ENCODE results near the gene TFB1M.

Gene TFB1M

GRCh38 chr6:155262655-155263054 lies 51.6 kb downstream of the TFB1M start:
- DNase-seq, result no peak

DNA sequence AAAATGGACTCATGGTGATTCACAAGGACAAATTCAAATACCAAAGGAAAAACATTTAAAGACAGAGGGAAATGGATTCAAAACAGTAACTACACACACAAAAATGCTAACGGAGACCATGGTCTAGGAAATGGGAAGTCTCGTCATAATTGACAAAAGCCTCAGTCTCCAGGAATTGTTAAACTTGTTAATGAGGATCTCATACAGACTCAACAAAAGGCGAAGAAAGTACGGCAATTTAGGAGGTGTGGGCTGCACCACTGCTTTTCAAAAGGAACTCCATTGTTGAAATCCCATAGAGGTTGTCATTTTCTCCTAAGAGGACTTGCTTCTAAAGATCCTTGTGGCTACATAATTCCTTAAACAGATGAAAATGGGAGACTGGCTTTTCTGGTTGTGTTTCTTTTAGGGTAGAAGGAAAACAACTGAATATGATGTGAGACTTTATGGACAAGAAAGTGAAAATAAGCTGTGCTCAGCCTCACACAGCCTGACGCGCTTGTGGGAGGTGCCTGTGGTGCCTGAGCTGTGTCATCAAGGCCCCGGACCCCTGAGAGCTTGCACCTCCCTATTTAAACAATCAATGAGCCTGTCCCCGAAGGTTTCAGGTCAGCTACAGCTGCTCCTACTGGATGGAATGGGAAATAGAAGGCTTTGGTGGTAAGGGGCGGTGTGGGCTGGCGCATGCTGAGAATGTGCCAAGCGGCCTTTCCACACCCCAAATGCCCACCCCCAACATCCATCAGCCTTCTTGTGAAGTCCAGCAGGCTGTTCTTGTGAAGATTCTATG lies 53.0 kb downstream of the TFB1M start:
- DNase-seq, result no peak

- DNase-seq, result no peak
Measured at GRCh38 chr6:155260686-155261085, 53.6 kb downstream of the TFB1M start.

- no peak for DNase-seq
Measured at GRCh38 chr6:155259897-155260296, 54.4 kb downstream of the TFB1M start.

GRCh38 chr6:155259204-155259603 lies 55.1 kb downstream of the TFB1M start:
- DNase-seq, result no peak

GRCh38 chr6:155257796-155258195 lies 56.5 kb downstream of the TFB1M start:
- no peak for DNase-seq

- no peak for DNase-seq
Measured at GRCh38 chr6:155256122-155256795, 58.0 kb downstream of the TFB1M start.

DNA sequence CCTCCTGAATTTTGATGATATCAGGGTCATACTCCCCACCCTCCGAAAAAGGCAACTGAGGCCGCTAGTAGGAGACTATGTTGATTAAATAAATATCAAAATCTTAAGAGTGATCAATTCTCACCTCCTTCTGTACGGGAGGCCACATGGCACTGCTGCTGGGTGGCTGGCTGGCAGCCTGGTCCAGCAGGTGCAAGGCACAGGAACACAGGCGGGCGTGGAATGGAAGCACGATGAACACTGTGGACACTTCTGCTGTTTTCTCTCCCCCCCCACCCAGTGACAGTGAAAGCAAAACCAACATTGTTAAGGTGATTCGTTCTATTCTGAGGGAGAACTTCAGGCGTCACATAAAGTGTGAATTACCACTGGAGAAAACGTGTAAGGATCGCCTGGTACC lies 60.1 kb downstream of the TFB1M start:
- DNase-seq, result no peak

DNA sequence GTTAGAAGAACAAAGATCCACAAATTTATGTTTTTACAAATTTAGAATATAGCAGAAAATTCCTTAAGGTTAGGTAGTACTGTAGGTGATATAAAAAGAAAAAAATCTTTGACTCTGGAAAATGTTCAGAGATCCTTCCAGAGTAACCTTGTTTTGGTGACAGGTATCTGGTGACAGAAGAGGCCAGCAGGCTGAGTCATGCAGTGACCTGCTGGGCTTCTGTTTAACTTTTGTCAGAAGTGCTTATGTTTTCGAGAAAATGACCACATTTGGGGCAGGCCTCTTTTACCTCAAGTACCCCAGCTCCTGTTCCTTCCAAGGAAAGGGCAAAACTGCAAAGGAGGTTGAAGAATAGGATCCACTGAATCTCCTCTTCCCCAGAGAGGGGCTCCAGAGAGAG lies 60.9 kb downstream of the TFB1M start:
- DNase-seq, result no peak

- no peak for DNase-seq
Measured at GRCh38 chr6:155252581-155252980, 61.7 kb downstream of the TFB1M start.

DNA sequence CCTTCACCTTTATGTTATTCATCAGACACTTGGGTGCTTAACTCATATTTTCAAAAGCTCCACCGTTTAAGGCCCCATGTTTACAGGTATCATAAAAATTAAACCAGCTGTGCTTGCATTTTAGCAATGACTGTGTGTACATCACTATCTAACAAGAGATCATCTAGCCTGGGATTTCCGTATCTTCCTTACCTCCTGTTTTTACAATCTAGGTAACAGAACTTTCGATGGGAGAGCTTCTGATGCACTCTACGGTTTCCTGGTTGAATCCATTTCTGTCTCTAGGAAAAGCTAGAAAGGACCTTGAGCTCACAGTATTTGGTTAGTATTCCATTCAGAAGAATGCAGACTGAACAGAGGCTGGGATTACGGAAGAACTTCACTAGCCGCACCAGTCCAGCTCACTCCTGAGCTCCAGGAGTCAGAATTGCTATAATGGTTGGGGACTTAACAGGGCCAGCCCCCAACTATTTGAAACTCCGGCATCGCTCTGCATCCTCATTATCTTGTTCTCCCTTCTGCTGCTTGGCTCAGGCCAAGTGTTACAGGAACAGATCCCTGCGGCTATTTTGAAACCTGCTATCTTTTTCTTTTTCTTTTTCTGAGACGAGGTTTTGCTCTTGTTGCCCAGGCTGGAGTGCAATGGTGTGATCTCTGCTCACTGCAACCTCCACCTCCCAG lies 63.4 kb downstream of the TFB1M start:
- no peak for DNase-seq

DNA sequence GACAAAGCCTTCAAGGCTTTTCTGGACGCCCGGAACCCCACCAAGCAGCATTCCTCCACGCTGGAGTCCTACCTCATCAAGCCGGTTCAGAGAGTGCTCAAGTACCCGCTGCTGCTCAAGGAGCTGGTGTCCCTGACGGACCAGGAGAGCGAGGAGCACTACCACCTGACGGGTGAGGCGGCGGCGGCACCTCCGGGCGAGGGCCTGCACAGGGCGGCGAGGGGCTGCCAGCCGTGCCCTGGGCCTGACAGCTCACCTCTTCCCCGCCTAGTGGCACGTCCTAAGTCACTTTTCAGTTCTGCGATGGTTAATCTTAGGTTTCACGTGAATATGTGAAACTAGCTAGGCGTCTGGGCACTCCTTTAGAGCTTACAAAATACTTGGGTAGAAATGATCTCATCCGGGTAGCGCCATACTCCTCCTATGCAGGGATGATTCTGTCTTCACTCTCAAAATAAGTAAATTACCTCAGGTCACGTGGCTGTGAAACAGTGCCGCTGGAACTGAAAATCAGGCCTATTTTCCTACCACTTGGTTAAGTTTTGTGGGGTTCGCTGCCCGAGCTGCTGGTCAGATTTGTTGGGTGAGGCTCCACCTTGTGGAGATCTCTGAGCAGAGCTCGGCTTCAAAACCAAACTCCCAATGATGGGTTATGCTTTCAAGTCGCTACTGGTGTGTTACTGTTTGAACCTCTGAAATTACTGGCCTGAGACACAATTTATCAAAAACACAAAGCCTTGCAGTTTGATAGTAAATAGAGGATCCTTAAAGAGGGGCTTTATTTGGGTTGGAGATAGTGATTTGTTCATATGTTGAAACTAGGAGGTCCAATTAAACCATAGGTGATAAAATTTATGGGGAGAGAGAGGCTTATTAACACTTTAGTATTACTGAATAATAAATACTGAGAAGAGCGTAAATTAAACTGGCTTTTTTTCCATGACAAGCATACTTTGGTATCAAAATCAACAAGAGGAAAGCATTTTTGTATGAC lies 66.0 kb downstream of the TFB1M start:
- no peak for DNase-seq

DNA sequence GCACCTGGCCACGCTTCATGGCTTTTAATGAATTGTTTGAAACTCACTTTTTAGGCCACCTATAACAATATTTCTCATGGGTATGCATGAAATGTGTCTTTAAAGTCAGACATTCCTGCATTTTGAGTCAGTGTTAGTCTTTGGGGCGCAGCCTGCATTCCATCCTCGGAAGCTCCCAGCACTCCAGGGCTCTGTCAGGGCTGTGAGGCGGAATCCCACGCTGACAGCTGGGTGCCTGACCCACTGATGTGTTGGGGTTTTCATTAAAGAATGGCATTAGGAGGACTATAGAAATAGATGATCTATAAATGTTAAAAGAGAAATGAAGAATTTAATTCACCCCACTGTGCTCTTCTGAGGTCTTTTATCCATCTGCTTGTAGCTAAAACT lies 66.7 kb downstream of the TFB1M start:
- DNase-seq, result no peak

GRCh38 chr6:155246825-155247224 lies 67.5 kb downstream of the TFB1M start:
- no peak for DNase-seq

DNA sequence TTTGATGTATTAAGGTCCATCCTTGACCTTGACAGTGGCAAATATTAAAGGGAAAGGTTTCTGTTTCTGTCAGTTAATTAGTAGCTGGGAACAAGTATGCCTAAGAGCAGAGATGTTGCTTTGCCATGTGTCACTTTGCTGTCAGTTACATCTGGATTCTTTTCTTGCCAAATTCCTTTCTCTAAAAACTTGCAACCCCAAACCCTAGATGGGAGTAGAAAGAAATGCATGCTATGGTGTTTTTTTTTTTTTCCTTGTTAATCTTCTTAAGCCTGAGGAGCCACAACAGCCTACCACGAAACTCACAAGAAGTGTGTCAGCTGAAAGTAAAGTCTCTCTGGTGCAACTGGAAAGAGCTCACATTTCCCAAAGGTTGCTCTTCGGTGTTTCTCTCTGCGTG lies 68.5 kb downstream of the TFB1M start:
- no peak for DNase-seq

DNA sequence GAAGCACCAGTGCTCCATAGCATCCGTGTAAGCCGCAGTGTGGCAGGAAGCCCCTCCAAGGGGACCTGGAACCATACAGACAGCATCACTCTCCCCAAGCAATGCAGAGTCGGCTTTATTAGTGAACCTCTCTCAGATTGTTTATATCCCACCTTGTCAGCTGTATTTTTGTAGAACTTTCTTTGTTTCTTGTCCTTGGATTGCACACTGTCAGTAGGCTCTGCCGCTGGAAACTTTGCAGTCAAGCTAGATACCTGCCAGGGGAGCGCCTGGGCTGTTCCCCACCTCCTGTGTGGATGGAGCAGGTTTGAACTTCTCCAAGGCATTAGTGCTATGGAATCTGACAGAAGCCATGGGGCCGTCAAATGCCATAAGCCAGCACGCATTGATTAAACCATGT lies 69.1 kb downstream of the TFB1M start:
- DNase-seq, result no peak

GRCh38 chr6:155244434-155244833 lies 69.8 kb downstream of the TFB1M start:
- no peak for DNase-seq

GRCh38 chr6:155241966-155242365 lies 72.3 kb downstream of the TFB1M start:
- no peak for DNase-seq

DNA sequence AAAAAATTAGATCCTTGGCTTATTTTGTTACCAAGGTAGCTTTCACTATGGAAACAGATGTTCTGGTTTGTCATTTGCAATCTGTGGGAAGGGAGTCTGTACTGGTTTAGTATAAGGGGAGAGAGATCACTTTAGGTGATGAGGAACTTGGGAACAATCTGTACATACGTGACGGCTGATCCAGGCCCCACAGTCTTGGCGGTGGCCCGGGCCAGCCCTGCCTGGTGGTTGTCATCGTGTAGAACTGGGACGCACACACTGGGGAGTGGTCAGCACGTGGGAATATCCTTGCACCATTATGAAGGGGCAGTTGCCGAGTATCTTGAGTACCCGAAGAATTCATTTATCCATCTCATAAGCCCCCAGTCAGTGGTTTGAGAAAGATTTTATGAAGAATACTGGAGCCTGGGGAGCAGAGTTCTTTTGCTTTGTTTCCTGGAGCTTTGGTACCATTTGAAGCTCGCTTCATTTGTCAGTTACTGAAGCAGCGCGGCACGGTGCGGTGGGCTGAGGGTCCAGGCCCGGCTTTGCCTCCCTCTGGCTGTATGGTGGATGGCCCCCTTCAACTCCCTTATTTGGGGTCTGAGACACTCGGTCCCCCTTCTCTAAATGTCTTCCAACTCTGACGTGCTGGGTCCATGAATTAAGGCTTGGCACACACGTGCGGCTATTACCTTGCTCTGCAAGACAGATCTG lies 73.2 kb downstream of the TFB1M start:
- DNase-seq, result no peak

GRCh38 chr6:155237613-155238012 lies 76.7 kb downstream of the TFB1M start:
- DNase-seq, result no peak

GRCh38 chr6:155235087-155235486 lies 79.2 kb downstream of the TFB1M start:
- DNase-seq, result no peak

GRCh38 chr6:155234687-155235086 lies 79.6 kb downstream of the TFB1M start:
- DNase-seq, result no peak

All from NCI-H187 (cell line).